ENCODE measurements around the gene FGGY. TPM values are rescaled to one million over a fixed set of nuclear protein-coding genes. Genes with fewer than 3 reads are reported as not detected.
"Not testable (repeated sequence)": the region's sequence is repeated elsewhere in the genome, so short reads cannot be mapped to it uniquely, and the experiment has no call there.

FGGY gene
- total RNA-seq, 1 experiment from 2014 or later = 4.7 TPM

- Histone ChIP-seq H4K20me1 (ENCODE audit: insufficient read depth, low read depth, low read length) (no peaks in the 10 kb centered on the region), H3K4me2 (ENCODE audit: low read depth, low read length, poor library complexity, severe bottlenecking) (no peak overlapping the region), H3K9me3 (ENCODE audit: low read length) (no peaks in the 10 kb centered on the region), H3K27ac (ENCODE audit: low read length) (no peak overlapping the region), H3K9ac (ENCODE audit: low read length) (no peak overlapping the region), H3K9me2 (replicated peaks; ENCODE audit: insufficient read depth, low read length) (no peaks in the 10 kb centered on the region), H3K36me3 (ENCODE audit: insufficient read depth, low read length) (no peaks in the 10 kb centered on the region), H3K4me3 (ENCODE audit: low read length) (no peak overlapping the region), H3K27me3 (ENCODE audit: low read length) (no peaks in the 10 kb centered on the region), H3K4me1 (ENCODE audit: low read length) (no peaks in the 10 kb centered on the region), H3K79me2 (ENCODE audit: low read length) (no peaks in the 10 kb centered on the region), H2AFZ (ENCODE audit: low read length) (no peak overlapping the region)
- DNase-seq = no peak
Measured at GRCh38 chr1:59732214-59732955, 435.5 kb downstream of the FGGY start.

- H3K4me3 ChIP-seq (ENCODE audit: low read length) = no peak overlapping the region
Measured at GRCh38 chr1:59733443-59734141, 436.7 kb downstream of the FGGY start.

GRCh38 chr1:59735927-59736326, 439.0 kb downstream of the FGGY start:
- not testable (repeated sequence) for H3K9me3 ChIP-seq (ENCODE audit: low read length); H3K4me3 ChIP-seq (ENCODE audit: low read length); H3K9me2 ChIP-seq (replicated peaks; ENCODE audit: insufficient read depth, low read length); H3K27me3 ChIP-seq (ENCODE audit: low read length); H4K20me1 ChIP-seq (ENCODE audit: insufficient read depth, low read depth, low read length); H3K9ac ChIP-seq (ENCODE audit: low read length); H3K79me2 ChIP-seq (ENCODE audit: low read length); H3K4me1 ChIP-seq (ENCODE audit: low read length); H3K36me3 ChIP-seq (ENCODE audit: insufficient read depth, low read length); H2AFZ ChIP-seq (ENCODE audit: low read length); DNase-seq; H3K4me2 ChIP-seq (ENCODE audit: low read depth, low read length, poor library complexity, severe bottlenecking); H3K27ac ChIP-seq (ENCODE audit: low read length)

More at GRCh38 chr1:59733443-59734141, 436.7 kb downstream of the FGGY start:
- no peaks in the 10 kb centered on the region for H3K36me3 ChIP-seq (ENCODE audit: insufficient read depth, low read length)
- H3K9me3 ChIP-seq (ENCODE audit: low read length) = no peaks in the 10 kb centered on the region
- H2AFZ ChIP-seq (ENCODE audit: low read length) = no peak overlapping the region
- H3K79me2 ChIP-seq (ENCODE audit: low read length) = no peaks in the 10 kb centered on the region
- DNase-seq = no peak
- H4K20me1 ChIP-seq (ENCODE audit: insufficient read depth, low read depth, low read length) = no peaks in the 10 kb centered on the region
- H3K27me3 ChIP-seq (ENCODE audit: low read length) = no peaks in the 10 kb centered on the region
- no peak overlapping the region for H3K4me2 ChIP-seq (ENCODE audit: low read depth, low read length, poor library complexity, severe bottlenecking)
- no peak overlapping the region for H3K9ac ChIP-seq (ENCODE audit: low read length)
- H3K9me2 ChIP-seq (replicated peaks; ENCODE audit: insufficient read depth, low read length) = no peaks in the 10 kb centered on the region
- no peak overlapping the region for H3K27ac ChIP-seq (ENCODE audit: low read length)
- H3K4me1 ChIP-seq (ENCODE audit: low read length) = no peaks in the 10 kb centered on the region

GRCh38 chr1:59736744-59737143, 439.9 kb downstream of the FGGY start:
- no peaks in the 10 kb centered on the region for H3K9me2 ChIP-seq (replicated peaks; ENCODE audit: insufficient read depth, low read length)
- H3K27ac ChIP-seq (ENCODE audit: low read length) = no peak overlapping the region
- no peak overlapping the region for H3K4me2 ChIP-seq (ENCODE audit: low read depth, low read length, poor library complexity, severe bottlenecking)
- H3K4me3 ChIP-seq (ENCODE audit: low read length) = no peak overlapping the region
- no peak overlapping the region for H3K9ac ChIP-seq (ENCODE audit: low read length)
- DNase-seq = no peak
- H2AFZ ChIP-seq (ENCODE audit: low read length) = no peak overlapping the region
- H3K79me2 ChIP-seq (ENCODE audit: low read length) = no peaks in the 10 kb centered on the region
- H4K20me1 ChIP-seq (ENCODE audit: insufficient read depth, low read depth, low read length) = no peaks in the 10 kb centered on the region
- no peaks in the 10 kb centered on the region for H3K9me3 ChIP-seq (ENCODE audit: low read length)
- H3K4me1 ChIP-seq (ENCODE audit: low read length) = no peaks in the 10 kb centered on the region
- H3K27me3 ChIP-seq (ENCODE audit: low read length) = no peaks in the 10 kb centered on the region
- H3K36me3 ChIP-seq (ENCODE audit: insufficient read depth, low read length) = no peaks in the 10 kb centered on the region

GRCh38 chr1:59737638-59738037, 440.7 kb downstream of the FGGY start:
- Histone ChIP-seq H2AFZ (ENCODE audit: low read length) (no peak overlapping the region), H3K4me2 (ENCODE audit: low read depth, low read length, poor library complexity, severe bottlenecking) (no peak overlapping the region), H3K36me3 (ENCODE audit: insufficient read depth, low read length) (no peaks in the 10 kb centered on the region), H3K9me3 (ENCODE audit: low read length) (no peaks in the 10 kb centered on the region), H3K4me1 (ENCODE audit: low read length) (no peaks in the 10 kb centered on the region), H3K4me3 (ENCODE audit: low read length) (no peak overlapping the region), H3K27ac (ENCODE audit: low read length) (no peak overlapping the region), H3K9ac (ENCODE audit: low read length) (no peak overlapping the region), H3K27me3 (ENCODE audit: low read length) (no peaks in the 10 kb centered on the region), H3K79me2 (ENCODE audit: low read length) (no peaks in the 10 kb centered on the region), H4K20me1 (ENCODE audit: insufficient read depth, low read depth, low read length) (no peaks in the 10 kb centered on the region), H3K9me2 (replicated peaks; ENCODE audit: insufficient read depth, low read length) (no peaks in the 10 kb centered on the region)
- DNase-seq = no peak

GRCh38 chr1:59738152-59738551, 441.3 kb downstream of the FGGY start:
- Histone ChIP-seq H3K36me3 (ENCODE audit: insufficient read depth, low read length) (no peaks in the 10 kb centered on the region), H3K27ac (ENCODE audit: low read length) (no peak overlapping the region), H4K20me1 (ENCODE audit: insufficient read depth, low read depth, low read length) (no peaks in the 10 kb centered on the region), H3K4me3 (ENCODE audit: low read length) (no peak overlapping the region), H3K4me2 (ENCODE audit: low read depth, low read length, poor library complexity, severe bottlenecking) (no peak overlapping the region), H3K9me3 (ENCODE audit: low read length) (no peaks in the 10 kb centered on the region), H3K9me2 (replicated peaks; ENCODE audit: insufficient read depth, low read length) (no peaks in the 10 kb centered on the region), H3K9ac (ENCODE audit: low read length) (no peak overlapping the region), H3K4me1 (ENCODE audit: low read length) (no peaks in the 10 kb centered on the region), H2AFZ (ENCODE audit: low read length) (no peak overlapping the region), H3K79me2 (ENCODE audit: low read length) (no peaks in the 10 kb centered on the region), H3K27me3 (ENCODE audit: low read length) (no peaks in the 10 kb centered on the region)
- DNase-seq = no peak

GRCh38 chr1:59738591-59739015, 441.7 kb downstream of the FGGY start:
- no peaks in the 10 kb centered on the region for H4K20me1 ChIP-seq (ENCODE audit: insufficient read depth, low read depth, low read length)
- no peaks in the 10 kb centered on the region for H3K79me2 ChIP-seq (ENCODE audit: low read length)
- no peaks in the 10 kb centered on the region for H3K36me3 ChIP-seq (ENCODE audit: insufficient read depth, low read length)
- no peak overlapping the region for H3K4me2 ChIP-seq (ENCODE audit: low read depth, low read length, poor library complexity, severe bottlenecking)
- DNase-seq = no peak
- no peak overlapping the region for H2AFZ ChIP-seq (ENCODE audit: low read length)
- H3K4me3 ChIP-seq (ENCODE audit: low read length) = no peak overlapping the region
- no peaks in the 10 kb centered on the region for H3K9me2 ChIP-seq (replicated peaks; ENCODE audit: insufficient read depth, low read length)
- H3K9ac ChIP-seq (ENCODE audit: low read length) = no peak overlapping the region
- H3K27ac ChIP-seq (ENCODE audit: low read length) = no peak overlapping the region
- no peaks in the 10 kb centered on the region for H3K4me1 ChIP-seq (ENCODE audit: low read length)
- no peaks in the 10 kb centered on the region for H3K27me3 ChIP-seq (ENCODE audit: low read length)
- H3K9me3 ChIP-seq (ENCODE audit: low read length) = no peaks in the 10 kb centered on the region

GRCh38 chr1:59739111-59739510, 442.2 kb downstream of the FGGY start:
- Histone ChIP-seq H3K9me2 (replicated peaks; ENCODE audit: insufficient read depth, low read length) (no peaks in the 10 kb centered on the region), H3K79me2 (ENCODE audit: low read length) (no peaks in the 10 kb centered on the region), H3K4me3 (ENCODE audit: low read length) (no peak overlapping the region), H4K20me1 (ENCODE audit: insufficient read depth, low read depth, low read length) (no peaks in the 10 kb centered on the region), H3K27me3 (ENCODE audit: low read length) (no peaks in the 10 kb centered on the region), H3K4me1 (ENCODE audit: low read length) (no peaks in the 10 kb centered on the region), H2AFZ (ENCODE audit: low read length) (no peak overlapping the region), H3K27ac (ENCODE audit: low read length) (no peak overlapping the region), H3K4me2 (ENCODE audit: low read depth, low read length, poor library complexity, severe bottlenecking) (no peak overlapping the region), H3K9me3 (ENCODE audit: low read length) (no peaks in the 10 kb centered on the region), H3K9ac (ENCODE audit: low read length) (no peak overlapping the region), H3K36me3 (ENCODE audit: insufficient read depth, low read length) (no peaks in the 10 kb centered on the region)
- DNase-seq = no peak
